GM03348 (cell line): ENCODE results near the gene EXOC3.

Source experiments
- DNase-seq: peaks from one replicate; pipeline ENCODE4 v3.0.0; 2012; ENCODE audit warnings: low spot score

EXOC3 gene

DNA sequence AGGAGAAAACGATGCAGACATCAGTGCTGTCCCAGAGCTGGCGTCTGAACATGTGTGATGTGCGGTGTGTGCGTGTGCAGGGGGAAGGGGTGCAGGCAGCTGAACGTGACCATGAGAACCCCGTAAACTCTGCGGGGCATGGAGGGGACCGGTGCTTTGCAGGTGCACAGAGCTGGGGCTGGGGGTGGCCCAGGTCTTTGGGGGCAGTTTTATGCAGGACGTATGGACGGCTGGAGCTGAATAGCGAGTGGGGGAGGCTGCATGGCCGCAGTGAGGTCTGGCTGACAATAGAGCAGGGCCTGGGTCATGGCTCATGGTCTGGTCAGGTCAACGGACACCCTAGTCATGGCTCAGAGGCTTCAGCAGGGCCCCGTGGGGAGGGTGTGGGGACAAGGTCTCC lies 3.3 kb upstream of the EXOC3 start:
- no peak for DNase-seq

DNA sequence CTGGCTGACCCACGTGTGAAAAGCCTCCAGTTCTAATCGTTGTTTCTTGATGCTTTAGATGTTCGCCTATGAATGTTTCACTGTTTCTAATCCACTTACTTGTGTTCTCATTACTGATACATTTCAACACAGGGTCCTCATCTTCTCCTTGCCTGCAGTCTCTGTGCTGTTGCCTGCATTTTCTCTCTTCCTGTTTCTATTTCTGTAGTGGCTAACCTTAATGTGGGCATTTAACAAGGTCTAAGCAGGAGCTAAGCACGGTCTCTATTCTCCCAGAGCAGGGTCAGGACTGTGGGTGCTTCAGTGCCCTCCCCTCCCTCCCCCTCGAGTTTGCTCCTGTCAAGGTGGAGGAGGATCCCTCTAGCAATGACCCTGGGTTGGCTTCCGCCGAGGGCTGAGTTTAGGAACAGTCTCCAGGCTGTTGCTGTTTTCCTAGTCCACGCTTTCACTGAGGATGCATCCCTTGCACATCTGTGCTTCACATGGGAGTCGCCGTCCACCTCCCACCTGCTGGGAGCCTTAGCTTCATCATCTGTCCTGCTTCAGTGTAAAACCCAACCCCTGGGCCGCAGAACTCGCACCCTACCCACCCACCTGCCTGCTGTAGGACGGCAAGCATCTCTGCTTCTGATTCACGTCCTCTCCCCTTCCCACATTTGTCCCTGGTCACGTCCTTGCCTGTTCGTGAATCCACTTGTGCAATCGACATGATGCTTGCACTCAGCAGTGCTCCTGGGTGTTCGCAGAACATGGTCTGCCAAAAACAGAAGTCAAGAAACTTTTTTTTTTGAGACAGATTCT lies 2.4 kb upstream of the EXOC3 start:
- no peak for DNase-seq

DNA sequence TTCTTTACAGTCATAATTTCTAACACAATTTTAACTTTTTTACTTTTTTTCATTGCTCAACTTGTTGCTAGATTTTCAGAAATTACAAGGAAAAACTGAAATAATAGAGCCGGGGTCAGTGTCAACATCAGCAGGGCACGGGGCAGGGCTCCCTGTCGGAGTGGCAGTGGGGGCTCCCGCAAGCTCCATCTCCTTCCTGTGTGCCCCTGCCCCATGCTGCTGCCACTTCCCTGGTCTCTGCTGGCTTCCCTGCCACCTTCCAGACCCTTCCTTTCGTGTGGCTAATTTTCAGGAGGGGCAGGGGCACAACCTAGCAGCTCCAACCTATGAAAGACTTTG lies 1.0 kb upstream of the EXOC3 start:
- DNase-seq = no peak

DNA sequence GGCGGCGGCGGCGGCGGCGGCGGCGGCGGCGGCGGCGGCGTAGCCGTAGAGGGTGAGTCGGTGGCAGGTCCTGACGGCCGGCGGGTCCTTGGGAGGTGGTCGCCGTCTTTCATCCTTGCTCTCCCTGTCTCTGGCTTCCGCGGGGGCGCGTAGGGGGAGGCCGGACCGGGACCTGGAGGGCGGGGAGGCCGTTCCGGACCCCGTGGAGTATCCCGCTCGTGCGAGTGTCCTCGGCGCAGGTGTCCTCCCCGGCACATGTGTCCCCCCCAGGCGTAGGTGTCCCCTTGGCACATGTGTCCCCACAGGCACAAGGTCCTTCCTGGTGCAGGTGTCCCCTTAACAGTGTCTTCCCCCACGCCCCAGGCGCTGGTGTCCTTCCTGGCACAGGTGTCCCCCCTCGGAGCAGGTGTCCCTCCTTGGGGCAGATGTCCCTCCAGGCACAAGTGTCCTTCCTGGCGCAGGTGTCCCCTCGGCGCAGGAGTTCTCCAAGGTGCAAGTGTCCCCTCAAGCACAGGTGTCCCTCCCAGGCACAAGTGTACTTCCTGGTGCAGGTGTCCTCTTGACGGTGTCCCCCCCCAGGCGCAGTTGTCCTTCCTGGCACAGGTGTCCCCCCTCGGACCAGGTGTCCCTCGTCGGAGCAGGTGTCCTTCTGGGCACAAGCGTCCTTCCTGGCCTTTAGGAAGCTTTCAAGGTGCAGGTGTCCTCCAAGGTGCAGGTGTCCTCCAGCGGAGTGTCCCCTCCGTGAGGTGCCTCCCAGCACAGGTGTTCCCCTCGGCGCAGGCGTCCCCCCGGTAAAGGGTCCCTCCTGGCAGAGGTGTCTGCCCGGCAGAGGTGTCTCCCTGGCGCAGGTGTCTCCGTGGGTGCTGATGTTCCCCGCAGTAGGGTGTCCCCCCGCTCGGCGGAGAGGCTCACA lies 519 bp downstream of the EXOC3 start:
- no peak for DNase-seq

DNA sequence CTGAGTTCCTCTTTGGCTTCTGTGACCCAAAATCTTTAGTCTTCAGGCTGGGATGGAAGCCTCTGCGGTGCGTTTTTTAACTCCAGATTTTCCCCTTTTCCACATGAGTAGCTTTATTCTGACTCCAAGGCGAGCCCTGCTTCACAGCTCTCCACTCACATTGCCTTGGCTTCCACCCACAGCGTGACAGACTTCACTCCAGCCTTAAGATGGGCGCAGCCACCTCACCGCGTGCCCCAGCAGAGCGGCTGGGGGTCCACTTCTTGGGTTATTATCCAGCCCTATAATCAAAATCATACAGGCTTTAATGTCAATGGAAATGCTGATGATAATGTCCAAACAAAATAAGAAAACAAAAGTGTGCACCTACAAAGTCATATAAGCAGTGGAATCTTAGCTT lies 1.2 kb downstream of the EXOC3 start:
- no peak for DNase-seq

DNA sequence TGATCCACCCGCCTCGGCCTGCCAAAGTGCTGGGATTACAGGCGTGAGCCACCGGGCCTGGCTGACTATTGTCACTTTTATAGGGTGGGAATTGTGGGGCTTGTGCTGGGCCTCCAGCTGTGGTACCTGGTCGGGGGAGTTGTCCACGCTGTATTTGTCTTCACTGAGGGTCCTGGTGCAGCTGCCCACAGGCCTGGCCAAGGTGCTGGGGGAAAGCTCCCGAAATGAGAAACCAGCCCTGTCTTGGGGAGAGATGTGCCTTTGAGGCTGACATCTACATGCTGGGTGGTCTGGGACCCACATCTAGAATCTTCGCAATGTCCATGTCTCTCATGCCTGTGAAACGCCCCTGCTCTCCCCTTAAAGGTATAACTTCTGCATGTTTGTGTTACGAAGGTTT lies 2.6 kb downstream of the EXOC3 start:
- no peak for DNase-seq

DNA sequence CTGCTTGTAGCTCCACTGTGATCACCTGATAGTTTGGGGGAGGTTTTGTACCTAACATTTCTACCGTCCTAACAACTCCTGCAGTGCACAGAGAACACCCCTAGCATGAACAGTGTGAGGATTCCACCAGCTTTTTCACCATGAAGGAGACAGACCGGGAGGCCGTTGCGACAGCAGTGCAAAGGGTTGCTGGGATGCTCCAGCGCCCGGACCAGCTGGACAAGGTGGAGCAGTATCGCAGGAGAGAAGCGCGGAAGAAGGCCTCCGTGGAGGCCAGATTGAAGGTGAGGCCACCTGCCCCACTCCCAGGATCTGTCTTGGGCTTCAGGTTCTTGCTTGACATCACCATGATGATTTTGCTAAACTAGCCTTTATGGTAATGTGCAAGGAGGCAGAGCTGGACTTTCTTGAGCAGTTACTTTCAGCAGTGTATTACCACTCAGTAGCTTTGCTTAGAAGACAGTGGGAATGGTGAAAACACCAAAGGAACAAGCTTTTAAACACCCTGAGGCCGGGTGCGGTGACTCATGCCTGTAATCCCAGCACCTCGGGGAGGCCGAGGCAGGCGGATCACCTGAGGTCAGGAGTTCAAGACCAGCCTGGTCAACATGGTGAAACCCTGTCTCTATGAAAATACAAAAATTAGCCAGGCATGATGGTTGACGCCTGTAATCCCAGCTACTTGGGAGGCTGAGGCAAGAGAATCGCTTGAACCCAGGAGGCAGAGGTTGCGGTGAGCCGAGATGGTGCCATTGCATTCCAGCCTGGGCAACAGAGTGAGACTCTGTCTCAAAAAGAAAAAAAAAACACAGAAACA lies 3.3 kb downstream of the EXOC3 start:
- DNase-seq = no peak

DNA sequence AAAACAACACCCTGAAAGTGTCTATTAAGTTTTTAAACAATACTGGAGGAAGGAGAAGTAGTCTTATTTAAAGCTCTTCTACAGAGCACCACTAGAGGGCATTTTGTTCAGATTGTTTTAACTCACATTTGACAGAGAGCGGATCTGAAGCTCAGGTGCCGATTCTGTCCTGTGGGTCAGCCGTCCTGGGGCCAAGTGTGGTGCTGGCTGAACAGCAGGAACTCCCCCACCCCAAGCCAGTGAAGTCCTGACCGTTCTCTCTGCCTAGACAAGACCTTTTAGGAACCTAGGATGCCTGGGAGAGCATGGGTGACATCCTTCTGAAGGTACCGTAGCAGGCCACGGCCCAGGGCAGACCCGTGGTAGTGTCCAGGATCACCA lies 3.9 kb downstream of the EXOC3 start:
- peak; percentile 79 for DNase-seq

DNA sequence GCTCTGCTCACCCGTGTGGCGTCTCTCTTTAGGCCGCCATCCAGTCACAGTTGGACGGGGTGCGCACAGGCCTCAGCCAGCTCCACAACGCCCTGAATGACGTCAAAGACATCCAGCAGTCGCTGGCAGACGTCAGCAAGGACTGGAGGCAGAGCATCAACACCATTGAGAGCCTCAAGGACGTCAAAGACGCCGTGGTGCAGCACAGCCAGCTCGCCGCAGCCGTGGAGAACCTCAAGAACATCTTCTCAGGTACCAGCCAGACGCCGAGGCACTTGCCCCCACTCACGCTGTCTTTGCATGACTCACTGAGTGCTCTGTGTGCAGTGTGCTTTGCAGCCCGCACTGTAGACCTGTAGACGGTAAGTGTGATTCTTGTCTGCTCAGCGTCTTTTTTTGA lies 4.5 kb downstream of the EXOC3 start:
- no peak for DNase-seq

DNA sequence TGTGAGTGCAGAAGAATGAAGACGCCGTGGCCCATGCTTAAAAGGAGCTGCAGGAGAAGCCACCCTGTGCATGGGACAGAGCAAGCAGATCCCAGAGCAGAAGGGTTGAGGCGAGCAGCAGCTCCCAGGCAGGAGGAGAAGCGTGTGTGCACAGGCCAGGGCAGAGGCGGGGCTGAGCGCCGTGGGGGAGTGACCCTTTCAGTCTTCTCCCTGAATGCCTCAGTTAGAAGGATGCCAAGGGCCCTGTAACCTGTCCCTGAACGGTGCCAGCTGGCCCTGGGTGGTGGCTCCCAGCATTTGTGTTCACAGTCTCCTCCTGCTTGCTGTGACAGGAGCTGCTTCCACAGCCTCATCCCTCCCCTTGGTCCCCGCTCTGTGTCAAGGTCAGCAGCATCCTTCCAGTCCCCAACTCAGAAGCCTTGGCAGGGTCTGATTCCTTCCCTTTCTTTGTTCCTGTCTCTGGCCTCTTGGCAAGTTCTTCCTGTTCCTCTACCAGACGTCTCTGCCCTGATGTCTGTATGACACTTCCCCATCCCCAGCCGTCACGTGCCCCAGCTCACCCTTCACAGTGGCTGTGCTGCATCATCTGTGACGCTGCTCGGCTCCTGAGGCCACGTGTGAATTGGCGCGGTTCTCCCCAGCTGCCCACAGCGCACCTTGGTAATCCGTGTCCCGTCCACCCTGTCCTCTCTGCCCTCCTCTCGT lies 5.2 kb downstream of the EXOC3 start:
- no peak for DNase-seq

DNA sequence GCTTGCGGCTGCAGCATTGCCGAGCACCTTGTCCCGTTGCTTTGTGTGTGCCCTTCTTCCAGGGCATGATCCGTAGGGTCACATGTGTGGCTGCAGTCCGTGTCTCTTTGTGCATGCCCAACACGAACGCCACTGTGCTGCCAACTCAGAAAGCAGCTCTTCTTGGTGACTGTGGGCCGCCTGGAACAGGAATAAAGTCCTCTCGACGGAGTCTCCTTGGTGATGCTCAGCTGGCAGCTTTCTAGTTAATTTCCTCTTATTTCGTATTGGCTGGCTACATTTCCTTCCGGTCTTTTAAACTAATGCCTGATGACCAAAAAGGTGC lies 5.8 kb downstream of the EXOC3 start:
- DNase-seq = no peak

DNA sequence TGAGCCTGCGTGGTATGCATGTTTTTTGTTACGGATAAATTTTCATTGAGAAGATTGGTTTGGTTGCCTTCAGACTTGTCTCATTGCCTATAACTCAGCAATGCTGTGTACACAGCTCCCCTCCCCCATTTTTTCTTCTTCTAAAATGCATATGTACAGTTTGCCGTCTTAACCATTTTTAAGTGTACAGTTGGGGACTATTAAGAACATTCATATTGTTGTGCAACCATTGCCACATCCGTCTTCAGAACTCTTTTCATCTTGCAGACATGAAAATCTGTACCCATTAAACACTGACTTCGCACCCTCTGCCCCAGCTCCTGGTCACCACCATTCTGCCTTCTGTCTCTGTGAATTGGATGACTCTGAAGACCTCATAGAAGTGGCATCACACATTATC lies 6.2 kb downstream of the EXOC3 start:
- DNase-seq = no peak

DNA sequence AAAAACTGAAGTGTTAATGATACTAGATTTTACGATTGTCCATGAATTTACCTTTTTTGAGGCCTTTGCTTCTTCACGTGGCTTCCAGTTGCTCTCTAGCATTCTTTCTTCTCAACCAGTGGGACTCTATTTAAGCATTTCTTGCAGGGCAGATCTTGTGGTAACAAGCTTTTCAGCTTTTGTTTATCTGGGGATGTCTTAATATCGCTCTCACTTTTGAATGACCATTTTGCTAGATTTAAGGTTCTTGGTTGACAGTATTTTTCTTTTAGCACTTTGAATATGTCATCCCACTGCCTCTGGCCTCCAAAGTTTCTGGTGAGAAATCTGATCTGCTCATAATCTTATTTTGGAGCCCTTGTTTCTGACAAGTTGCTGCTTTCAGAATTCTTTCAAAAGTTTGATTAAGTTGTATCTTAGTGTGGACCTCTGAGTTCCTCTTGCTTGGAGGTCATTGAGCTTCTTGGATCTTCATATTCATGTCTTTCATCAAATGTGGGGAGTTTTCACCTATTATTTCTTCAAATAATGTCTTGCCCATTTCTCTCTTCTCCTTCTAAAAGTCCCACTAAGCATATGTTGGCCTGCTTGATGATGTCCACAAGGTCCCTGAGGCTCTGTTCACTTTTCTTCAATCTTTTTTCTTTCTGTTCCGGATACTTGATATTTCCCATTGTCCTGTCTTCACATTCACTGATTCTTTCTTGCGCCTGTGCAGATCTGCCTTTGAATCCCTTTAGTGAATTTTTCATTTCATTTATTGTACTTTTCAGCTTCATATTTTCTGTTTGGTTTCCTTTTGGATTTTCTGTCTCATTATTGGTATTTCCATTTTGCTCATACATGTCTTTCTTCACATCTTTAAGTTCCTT lies 8.8 kb downstream of the EXOC3 start:
- DNase-seq = no peak

DNA sequence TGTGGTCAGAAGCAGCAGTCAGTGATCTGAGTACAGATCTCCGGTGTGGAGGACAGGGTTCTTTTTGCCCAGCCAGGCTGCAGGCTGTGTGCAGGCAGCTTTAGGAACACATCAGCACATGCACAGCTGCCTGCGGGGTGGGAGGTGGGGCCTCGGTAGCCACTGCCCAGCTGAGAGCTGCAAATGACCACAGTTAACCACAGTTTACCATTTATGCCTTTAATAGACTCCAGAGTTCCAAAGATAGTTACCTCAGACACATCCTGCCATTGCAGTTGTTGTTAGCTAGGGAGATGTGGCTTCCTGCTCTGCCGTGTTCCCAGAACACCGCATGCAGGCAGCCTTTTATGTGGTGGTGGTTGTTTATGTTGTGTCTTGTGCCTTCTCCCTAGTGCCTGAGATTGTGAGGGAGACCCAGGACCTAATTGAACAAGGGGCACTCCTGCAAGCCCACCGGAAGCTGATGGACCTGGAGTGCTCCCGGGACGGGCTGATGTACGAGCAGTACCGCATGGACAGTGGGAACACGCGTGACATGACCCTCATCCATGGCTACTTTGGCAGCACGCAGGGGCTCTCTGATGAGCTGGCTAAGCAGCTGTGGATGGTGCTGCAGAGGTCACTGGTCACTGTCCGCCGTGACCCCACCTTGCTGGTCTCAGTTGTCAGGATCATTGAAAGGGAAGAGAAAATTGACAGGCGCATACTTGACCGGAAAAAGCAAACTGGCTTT lies 10.2 kb downstream of the EXOC3 start:
- DNase-seq = no peak

DNA sequence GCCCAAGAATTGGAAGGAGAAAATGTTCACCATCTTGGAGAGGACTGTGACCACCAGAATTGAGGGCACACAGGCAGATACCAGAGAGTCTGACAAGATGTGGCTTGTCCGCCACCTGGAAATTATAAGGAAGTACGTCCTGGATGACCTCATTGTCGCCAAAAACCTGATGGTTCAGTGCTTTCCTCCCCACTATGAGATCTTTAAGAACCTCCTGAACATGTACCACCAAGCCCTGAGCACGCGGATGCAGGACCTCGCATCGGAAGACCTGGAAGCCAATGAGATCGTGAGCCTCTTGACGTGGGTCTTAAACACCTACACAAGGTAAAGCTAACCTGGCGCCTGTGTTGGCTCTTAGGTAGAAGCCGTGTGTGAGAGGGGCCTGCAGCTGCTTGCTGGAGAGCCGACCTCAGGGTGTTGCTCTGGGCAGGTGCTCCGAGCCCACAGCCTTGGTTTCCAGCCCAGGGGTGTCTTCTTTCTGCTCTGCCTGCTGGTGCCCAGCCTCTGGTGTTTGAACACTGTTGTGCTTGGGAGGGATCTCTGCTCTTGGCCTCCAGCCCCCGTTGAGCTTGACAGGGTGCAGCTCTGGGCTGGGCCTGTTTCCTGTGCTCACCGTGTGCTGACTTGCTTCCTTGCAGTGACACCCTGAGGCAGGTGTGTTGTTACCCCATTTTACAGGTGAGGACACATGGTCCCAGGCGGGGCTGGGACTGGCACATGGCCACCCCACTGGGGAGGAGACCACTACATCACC lies 10.9 kb downstream of the EXOC3 start:
- no peak for DNase-seq

DNA sequence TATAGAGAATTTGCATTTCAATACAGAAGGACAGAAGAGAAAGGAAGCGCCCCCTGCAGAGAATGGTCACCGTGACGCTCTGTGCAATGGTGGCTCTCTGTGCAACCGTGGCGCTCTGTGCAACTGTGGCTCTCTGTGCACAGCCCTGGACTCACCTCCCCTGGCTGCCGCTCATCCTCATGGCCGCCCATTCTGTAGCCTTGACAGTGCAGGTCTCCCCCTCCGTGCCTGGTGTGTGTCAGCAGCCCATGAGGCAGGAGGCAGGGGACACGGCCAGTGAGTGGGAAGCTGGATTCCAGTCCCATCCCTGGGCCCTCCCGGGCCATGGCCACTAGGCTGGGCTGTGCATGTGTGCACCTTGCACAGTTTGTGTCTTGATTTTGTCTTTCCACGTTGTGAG lies 12.0 kb downstream of the EXOC3 start:
- DNase-seq = no peak

DNA sequence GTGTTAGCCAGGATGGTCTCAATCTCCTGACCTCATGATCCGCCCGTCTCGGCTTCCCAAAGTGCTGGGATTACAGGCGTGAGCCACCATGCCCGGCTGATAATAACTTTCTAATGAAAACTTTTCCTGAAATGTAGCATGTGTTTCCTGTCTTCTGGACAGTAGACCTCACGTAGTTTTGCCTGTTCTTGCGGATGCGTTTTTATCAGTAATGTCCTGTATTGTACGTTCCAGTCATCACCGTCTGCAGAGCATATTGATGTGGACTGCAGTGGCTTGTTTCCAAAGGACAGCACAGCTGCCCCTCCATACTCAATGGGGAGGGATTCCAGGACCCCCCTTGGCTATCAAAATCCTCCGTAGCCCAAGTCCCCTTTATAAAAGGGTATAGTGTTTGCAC lies 12.8 kb downstream of the EXOC3 start:
- DNase-seq = no peak

DNA sequence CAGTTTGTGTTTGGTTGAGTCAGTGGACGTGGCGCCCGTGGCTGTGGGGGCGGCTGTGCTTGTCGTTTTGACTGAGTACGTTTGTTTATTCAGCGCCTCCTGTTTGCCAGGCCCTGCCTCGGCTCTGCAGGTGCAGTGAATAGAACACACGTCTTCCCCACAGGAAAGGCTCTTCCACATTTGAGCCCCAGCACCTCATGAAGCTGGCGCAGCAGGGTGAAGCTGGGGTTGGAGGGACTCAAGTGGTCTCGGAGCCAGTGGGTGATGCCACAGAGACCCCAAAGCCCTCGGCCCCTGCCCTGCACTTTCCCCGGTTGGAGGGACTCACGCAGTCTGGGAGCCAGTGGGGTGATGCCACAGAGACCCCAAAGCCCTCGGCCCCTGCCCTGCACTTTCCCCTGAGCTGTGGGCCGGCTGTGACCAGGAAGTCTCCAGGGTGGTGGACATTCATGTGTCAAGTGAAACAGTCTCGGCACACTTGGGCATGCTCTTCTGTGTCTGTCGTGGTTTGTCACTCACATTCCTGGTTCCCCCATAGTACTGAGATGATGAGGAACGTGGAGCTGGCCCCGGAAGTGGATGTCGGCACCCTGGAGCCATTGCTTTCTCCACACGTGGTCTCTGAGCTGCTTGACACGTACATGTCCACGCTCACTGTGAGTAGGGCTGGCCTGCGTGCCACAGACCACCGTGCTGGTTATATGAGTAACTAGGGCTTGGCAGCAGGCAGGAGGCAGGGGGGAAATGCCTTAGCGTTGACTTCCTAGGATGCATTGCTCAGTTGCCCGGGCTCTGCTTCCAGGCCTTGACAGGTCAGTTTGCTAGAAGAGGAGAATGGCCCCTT lies 13.6 kb downstream of the EXOC3 start:
- DNase-seq = no peak
